NCI-H1105 treated with DMSO at 0.1 percent for 48 hours (cell line): ENCODE data around the gene VIPR2.

Source experiments
- DNase-seq: peaks from one replicate; lab custom pipeline; 2025; lab: John Stamatoyannopoulos, UW

Gene VIPR2

DNA sequence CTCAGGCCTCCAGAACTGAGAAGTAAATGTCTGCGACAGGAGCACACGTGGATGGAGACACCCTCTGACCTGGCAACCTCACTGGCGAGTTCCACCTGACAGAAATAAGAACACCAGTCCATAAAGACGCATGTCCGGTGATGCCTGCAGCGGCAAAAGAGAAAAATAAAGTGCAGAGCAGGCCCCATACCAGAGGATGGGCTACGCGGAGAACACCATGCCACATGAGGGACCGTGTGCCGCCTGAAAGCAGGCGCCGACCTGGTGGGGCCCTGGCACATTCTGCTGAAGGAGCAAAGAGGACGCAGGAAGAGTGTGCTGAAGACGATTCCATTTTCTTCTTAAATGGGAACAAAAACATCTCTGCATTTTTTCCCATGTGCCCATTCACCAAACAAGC, 105.0 kb downstream of the VIPR2 start:
- no peak for DNase-seq

- no peak for DNase-seq
These were observed 106.6 kb downstream of the VIPR2 start for GRCh38 chr7:159038066-159038465.

- DNase-seq, result no peak
These were observed 107.6 kb downstream of the VIPR2 start for GRCh38 chr7:159036916-159037605.

- no peak for DNase-seq
These were observed 109.0 kb downstream of the VIPR2 start for GRCh38 chr7:159035571-159036073.

- DNase-seq, result no peak
These were observed 109.7 kb downstream of the VIPR2 start for GRCh38 chr7:159034988-159035387.

GRCh38 chr7:159034394-159034793, 110.3 kb downstream of the VIPR2 start:
- DNase-seq, result no peak

GRCh38 chr7:159033956-159034355, 110.7 kb downstream of the VIPR2 start:
- DNase-seq, result no peak

DNA sequence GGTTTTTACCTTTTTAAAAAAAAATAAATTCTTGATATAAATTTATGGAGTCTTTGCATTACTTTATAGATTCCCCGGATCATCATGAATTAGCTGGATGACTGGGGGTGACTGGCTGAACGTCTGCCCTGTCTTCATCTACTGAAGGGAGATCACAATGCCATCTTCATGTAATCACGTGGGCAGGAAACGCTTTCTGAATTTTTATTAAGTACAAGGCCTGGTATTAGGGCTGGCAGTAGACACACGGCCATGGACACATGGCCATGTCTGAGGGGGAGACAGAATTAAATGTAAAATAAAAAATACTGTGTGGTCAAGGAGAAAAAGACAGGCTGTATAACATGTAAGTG, 111.2 kb downstream of the VIPR2 start:
- DNase-seq, result no peak

DNA sequence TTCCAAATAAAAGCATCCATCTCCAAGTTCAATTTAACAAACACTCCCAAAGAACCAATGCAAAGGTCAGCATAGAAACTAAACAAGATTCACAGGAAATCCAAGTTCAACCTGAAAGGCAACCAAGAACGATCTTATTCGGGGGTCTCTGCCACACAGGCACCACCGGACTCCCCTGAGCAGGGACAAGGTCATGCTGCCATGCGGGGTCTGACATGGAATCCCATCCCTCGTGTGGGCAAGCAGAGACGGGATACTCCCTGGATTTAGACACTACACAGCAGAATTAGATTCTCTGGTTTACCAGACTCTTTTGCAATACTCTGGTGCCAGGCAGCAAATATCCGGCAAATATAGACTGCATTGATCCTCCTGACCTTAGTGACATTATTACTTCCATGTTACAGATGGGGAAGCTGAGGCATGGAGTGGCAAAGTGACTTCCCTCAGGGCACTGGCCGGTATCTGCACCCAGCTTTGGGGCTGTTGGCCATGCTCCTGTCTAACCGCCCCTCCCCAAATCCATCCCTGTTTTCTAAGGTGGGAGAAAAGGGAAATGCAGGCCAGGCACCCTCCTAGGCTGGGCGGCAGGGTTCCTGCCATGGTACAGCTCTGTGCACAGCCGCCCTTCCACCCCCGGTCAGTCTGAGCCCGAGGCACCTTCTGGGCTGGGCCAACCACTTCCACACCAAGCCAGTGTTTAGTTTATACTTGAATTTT, 111.8 kb downstream of the VIPR2 start:
- no peak for DNase-seq

- DNase-seq, result no peak
These were observed 112.3 kb downstream of the VIPR2 start for GRCh38 chr7:159032322-159032721.

- no peak for DNase-seq
These were observed 112.9 kb downstream of the VIPR2 start for GRCh38 chr7:159031750-159032149.

DNA sequence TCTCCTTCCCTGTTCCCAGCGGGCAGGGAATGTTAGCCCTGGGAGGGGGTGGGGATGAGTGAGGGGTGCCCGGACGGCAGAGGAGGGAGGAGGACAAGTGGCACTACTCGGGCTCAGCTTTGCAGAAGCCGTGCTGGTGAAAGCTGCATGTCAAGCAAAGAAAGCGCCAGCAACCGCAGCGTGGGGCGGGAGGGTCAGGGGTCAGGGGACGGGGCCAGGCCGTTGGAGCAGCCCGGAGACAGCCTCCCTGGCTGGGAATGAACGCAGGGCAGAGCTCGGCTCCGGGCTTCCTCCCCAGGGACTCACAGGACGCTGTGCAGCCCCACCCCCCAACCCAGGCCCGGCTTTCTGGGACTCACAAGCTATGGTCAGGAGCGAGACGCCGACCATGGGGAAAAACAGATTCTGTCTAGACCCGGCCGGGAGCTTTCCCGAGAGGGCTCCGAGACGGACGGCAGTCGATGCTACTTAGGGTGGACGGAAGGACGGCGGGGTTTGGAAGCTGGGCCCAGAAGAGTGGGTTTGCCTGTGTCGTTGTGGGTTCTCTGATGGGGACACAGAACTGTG, 113.4 kb downstream of the VIPR2 start:
- no peak for DNase-seq

- DNase-seq, result peak; percentile 32
These were observed 114.1 kb downstream of the VIPR2 start for GRCh38 chr7:159030490-159031134.

DNA sequence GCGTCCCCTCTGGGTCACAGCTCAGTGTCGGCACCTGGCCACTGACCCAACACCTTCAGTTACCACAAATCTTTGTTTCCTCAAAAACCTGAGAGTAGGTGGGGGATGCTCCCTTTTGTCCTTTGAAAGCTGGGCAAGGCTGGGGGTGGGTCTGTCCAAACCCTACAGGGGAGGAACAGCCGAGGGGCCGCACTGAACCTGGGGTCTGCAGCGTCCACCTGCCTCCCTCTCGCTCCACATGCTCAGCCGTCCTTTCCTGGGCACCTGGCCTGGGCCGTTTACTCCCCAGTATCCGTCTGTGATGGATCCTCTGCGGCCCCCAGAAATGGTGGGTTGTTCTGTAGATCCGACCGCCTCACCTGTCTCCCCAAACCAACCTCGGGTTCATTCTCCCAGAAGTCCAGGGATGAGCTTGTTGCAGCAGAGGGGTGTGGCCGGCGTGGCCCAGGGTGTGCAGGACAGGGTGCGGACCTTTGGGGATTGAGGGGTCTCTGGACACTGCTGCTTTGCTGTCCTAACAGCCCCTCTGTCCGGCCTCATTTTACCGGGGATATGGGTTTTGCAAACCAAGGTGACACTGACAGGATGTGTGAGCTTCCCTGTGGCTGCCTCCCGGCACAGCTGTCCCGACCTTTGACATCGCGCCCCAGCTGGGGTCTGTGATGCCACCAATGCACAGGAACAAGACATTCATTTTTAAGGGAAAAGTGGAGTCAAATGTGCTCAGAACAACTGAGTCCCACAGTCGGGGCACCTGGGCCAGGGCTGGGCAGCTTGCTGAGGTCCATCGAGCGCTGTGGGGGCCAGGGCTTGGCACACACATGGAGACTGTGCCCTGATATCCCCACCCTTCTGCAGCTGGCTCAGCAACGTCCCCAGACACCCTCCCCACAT, 115.9 kb downstream of the VIPR2 start:
- no peak for DNase-seq

DNA sequence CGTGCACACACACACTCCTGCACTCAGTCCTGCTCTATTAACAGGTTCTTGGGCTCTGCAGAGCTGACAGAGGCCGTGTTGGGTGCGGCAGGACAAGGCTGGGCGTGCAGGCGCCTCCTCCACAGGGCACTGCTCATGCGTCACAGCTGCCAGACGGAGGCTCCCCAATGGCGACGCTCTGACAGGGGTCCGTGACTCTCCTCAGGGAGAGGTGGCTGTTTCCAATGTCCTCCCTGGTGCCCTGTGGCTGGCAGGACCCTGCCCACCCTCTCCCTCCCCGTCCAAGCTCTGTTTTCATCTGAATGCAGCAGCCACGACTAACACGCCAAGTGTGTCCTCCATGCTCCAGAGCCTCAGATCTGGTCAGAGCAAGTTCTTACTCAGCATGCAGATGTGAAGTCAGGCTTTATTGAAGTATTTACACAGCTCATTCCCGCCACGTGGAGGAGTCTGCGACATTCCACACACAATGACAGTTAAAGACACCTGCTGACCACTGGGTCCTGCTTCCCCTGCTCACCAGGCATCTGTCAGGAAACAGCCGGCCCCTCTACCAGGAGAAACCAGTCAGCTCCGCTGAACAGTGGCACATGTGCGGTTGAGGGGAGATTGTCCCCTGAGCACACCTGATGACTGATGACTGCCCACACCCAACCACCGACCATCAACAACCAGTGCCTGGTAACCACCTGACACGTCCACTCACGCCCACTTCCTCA, 116.7 kb downstream of the VIPR2 start:
- peak; percentile 33 for DNase-seq

- DNase-seq, result no peak
These were observed 117.4 kb downstream of the VIPR2 start for GRCh38 chr7:159027056-159027788.

GRCh38 chr7:159026271-159027055, 118.2 kb downstream of the VIPR2 start:
- no peak for DNase-seq

DNA sequence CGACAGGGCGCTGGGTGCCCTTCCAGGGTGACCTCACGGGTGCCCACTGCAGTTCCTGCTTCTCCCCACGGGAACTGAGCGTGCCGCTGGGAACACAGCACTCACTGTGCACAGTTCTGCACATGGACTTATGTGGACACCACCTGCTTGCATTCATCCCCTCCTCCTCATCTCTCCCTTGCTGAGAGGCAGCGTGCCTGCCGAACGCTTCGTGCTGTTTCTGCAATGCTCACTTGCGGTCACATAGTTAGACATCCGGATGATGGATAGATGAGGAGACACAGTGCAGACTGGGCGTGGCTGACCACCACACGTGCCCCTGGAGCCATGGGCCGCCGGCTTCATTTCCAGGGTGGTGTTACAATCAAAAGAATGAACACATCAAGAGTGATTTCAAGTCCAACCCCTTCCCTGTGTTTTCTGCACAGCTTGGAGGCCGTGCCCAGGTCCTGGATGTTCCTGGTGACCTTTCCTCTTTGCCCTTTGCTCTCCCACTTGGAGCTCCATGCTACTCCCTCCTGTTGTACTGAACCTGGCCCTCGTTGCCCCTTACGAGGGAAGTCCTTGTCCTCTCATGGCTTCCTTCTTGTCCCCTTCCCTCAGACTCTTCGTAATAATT, 119.4 kb downstream of the VIPR2 start:
- no peak for DNase-seq
